LNCaP clone FGC (cell line): Measurements from ENCODE around the gene SCN3B.

Source experiments
- DNase-seq: peaks from one replicate; pipeline ENCODE4 v3.0.0-alpha.2; 2011; ENCODE audit warnings: low read depth
- H3K4me3 ChIP-seq: 2 replicates; pipeline ENCODE4 v1.5.1; 2011; ENCODE audit warnings: mild to moderate bottlenecking, low read depth, low read length, control low read depth
- TF ChIP-seq, protein P1 (sequence below): IDR thresholded peaks from 2 replicates; pipeline ENCODE4 v1.5.1; 2012; ENCODE audit warnings: mild to moderate bottlenecking; ENCODE audit not compliant: control insufficient read depth, insufficient read depth; ENCODE audit errors: extremely low read depth

Gene SCN3B

DNA sequence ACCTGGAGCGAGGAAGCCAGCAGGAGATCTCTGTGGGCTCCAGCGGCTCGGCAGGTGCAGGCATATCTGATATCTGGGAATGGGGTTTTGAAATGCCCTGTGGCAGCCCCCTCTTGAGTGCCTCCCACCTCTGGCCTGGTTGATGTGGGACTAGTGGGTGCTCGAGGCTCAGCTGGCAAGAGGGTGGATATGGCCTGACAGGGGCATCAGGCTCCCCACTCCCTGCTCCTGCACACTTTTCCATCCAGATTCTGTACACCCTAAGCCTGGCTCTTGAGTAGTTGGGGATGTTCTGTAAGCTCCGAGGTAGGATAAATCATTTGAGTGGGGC, 75.0 kb downstream of the SCN3B start:
- DNase-seq = no peak
- H3K4me3 ChIP-seq = no peak overlapping the region
- TF ChIP-seq, protein P1, sequence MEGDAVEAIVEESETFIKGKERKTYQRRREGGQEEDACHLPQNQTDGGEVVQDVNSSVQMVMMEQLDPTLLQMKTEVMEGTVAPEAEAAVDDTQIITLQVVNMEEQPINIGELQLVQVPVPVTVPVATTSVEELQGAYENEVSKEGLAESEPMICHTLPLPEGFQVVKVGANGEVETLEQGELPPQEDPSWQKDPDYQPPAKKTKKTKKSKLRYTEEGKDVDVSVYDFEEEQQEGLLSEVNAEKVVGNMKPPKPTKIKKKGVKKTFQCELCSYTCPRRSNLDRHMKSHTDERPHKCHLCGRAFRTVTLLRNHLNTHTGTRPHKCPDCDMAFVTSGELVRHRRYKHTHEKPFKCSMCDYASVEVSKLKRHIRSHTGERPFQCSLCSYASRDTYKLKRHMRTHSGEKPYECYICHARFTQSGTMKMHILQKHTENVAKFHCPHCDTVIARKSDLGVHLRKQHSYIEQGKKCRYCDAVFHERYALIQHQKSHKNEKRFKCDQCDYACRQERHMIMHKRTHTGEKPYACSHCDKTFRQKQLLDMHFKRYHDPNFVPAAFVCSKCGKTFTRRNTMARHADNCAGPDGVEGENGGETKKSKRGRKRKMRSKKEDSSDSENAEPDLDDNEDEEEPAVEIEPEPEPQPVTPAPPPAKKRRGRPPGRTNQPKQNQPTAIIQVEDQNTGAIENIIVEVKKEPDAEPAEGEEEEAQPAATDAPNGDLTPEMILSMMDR = no peak
